PC-3 (cell line): ENCODE results near the gene KRT1.

Experiments
- CTCF ChIP-seq: fragments of 300-600 bp; sonication (generic); conservative IDR thresholded peaks from 2 replicates; pipeline ENCODE4 v1.5.1; 2017; ENCODE audit warnings: antibody characterized with exemption, low read depth, mild to moderate bottlenecking, low read length
- EZH2 ChIP-seq: fragments of 300-600 bp; sonication (generic); IDR thresholded peaks from one replicate; pipeline ENCODE4 v1.6.1; 2017; ENCODE audit warnings: antibody characterized with exemption, mild to moderate bottlenecking, low read length; ENCODE audit not compliant: unreplicated experiment
- EZH2phosphoT487 ChIP-seq: fragments of 300-600 bp; sonication (generic); IDR thresholded peaks from 2 replicates; pipeline ENCODE4 v1.6.1; 2018; ENCODE audit warnings: mild to moderate bottlenecking, antibody characterized with exemption, low read length, borderline replicate concordance

- TF ChIP-seq CTCF, result no peak
- no peak for TF ChIP-seq EZH2phosphoT487
- TF ChIP-seq EZH2, result no peak
Observed at GRCh38 chr12:52644078-52644415, 36.2 kb downstream of the KRT1 start.
